Measurements from ENCODE around the gene CACNG1.

DNA sequence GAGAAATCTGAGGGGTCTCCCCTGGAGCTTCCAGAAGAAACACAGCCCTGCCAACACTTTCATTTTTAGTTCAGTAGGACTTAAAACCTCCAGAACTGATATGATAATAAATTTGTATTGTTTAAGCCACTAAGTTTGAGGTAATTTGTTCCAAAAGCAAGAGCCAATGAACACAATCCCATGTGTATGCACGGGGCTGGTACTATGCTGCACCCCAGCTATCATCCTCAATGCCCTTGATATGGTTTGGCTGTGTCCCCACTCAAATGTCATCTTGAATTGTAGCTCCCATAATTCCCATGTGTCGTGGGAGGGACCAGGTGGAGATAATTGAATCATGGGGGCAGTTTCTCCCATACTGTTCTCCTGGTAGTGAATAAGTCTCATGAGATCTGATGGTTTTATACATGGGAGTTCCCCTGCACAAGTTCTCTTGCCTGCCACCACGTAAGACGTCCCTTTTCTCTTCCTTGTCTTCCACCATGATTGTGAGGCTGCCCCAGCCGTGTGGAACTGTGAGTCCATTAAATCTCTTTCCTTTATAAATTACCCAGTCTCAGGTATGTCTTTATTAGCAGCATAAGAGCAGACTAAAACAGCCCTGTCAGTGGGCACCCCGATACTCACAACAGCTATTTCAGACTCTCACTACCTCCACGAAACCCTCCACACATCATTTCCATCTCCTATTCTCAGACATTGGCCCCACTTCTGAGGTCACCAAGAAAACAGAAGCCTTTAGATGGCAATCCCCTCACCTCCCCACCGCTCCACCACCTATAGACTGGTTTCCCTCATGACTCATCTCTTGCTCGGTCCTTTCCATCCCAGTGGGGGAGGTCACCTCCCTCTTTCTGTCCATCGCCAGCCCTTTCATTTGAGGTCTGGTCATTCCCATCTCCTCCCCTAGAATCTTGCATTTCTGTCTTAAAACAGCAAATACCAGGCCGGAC lies 8.9 kb upstream of the CACNG1 start:
- TF ChIP-seq POLR2A (IDR thresholded peaks at IDR 0.05; ENCODE audit: low read depth, low read length) (no peak), POLR2AphosphoS5 (IDR thresholded peaks at IDR 0.05; ENCODE audit: insufficient read depth, low read depth, low read length) (no peak), EZH2 (IDR thresholded peaks at IDR 0.05; ENCODE audit: borderline replicate concordance, low read depth, low read length, severe bottlenecking) (no peak), MYC (IDR thresholded peaks at IDR 0.05; ENCODE audit: low read depth, low read length) (no peak), GATA2 (IDR thresholded peaks at IDR 0.05; ENCODE audit: insufficient read depth, insufficient read length, low read depth, low read length) (no peak), FOS (IDR thresholded peaks at IDR 0.05; ENCODE audit: borderline replicate concordance, insufficient read depth, low read length) (no peak)
- TF ChIP-seq, protein P1, sequence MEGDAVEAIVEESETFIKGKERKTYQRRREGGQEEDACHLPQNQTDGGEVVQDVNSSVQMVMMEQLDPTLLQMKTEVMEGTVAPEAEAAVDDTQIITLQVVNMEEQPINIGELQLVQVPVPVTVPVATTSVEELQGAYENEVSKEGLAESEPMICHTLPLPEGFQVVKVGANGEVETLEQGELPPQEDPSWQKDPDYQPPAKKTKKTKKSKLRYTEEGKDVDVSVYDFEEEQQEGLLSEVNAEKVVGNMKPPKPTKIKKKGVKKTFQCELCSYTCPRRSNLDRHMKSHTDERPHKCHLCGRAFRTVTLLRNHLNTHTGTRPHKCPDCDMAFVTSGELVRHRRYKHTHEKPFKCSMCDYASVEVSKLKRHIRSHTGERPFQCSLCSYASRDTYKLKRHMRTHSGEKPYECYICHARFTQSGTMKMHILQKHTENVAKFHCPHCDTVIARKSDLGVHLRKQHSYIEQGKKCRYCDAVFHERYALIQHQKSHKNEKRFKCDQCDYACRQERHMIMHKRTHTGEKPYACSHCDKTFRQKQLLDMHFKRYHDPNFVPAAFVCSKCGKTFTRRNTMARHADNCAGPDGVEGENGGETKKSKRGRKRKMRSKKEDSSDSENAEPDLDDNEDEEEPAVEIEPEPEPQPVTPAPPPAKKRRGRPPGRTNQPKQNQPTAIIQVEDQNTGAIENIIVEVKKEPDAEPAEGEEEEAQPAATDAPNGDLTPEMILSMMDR (IDR thresholded peaks at IDR 0.05; ENCODE audit: extremely low read depth in 1 of 2, insufficient read depth in 1 of 2, low read depth in 1 of 2, low read length in 2 of 2) = no peak
- TF ChIP-seq, protein P2, sequence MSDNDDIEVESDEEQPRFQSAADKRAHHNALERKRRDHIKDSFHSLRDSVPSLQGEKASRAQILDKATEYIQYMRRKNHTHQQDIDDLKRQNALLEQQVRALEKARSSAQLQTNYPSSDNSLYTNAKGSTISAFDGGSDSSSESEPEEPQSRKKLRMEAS (IDR thresholded peaks at IDR 0.05; ENCODE audit: insufficient read depth, insufficient read length) = no peak

All from endothelial cell of umbilical vein (primary cell).